HG02973 (cell line): Measurements from ENCODE around the gene FOXR1.
"Not testable (repeated sequence)": the region's sequence is repeated elsewhere in the genome, so short reads cannot be mapped to it uniquely, and the experiment has no call there.

Experiments used
- ATAC-seq: cut with Tn5 transposase; IDR thresholded peaks from one replicate; pipeline ENCODE4 v1.9.1; 2021; ENCODE audit warnings: moderate library complexity; ENCODE audit not compliant: unreplicated experiment

FOXR1 gene

GRCh38 chr11:118947091-118947490 is 24.5 kb upstream of the FOXR1 start:
- no peak for ATAC-seq

- no peak for ATAC-seq
Observed at GRCh38 chr11:118948000-118948399, 23.6 kb upstream of the FOXR1 start.

- no peak for ATAC-seq
Observed at GRCh38 chr11:118953265-118953664, 18.3 kb upstream of the FOXR1 start.

GRCh38 chr11:118953976-118954375 is 17.6 kb upstream of the FOXR1 start:
- not testable (repeated sequence) for ATAC-seq

- no peak for ATAC-seq
Observed at GRCh38 chr11:118956094-118956846, 15.3 kb upstream of the FOXR1 start, which contains the start of gene UPK2. Gene UPK2 (plus strand): TSS chr11:118956298. CDS start chr11:118956351, 53 bp downstream.

- no peak for ATAC-seq
Observed at GRCh38 chr11:118956847-118957469, 14.6 kb upstream of the FOXR1 start.

GRCh38 chr11:118957549-118957948 is 14.0 kb upstream of the FOXR1 start:
- no peak for ATAC-seq

GRCh38 chr11:118957968-118958367 is 13.6 kb upstream of the FOXR1 start:
- no peak for ATAC-seq

- no peak for ATAC-seq
Observed at GRCh38 chr11:118958577-118958976, 13.0 kb upstream of the FOXR1 start.

- no peak for ATAC-seq
Observed at GRCh38 chr11:118961189-118961588, 10.4 kb upstream of the FOXR1 start.

- ATAC-seq: no peak
Observed at GRCh38 chr11:118961591-118961990, 10.0 kb upstream of the FOXR1 start.

- ATAC-seq: not testable (repeated sequence)
Observed at GRCh38 chr11:118969508-118969907, 2.1 kb upstream of the FOXR1 start.

GRCh38 chr11:118973985-118974384 is 2.4 kb downstream of the FOXR1 start:
- ATAC-seq: no peak

- no peak for ATAC-seq
Observed at GRCh38 chr11:118975771-118976709, 4.5 kb downstream of the FOXR1 start.

- no peak for ATAC-seq
Observed at GRCh38 chr11:118979434-118979833, 7.9 kb downstream of the FOXR1 start.

GRCh38 chr11:118980191-118980881 is 8.8 kb downstream of the FOXR1 start:
- ATAC-seq: no peak

- not testable (repeated sequence) for ATAC-seq
Observed at GRCh38 chr11:118984337-118984736, 12.8 kb downstream of the FOXR1 start.

GRCh38 chr11:118984825-118985224 is 13.3 kb downstream of the FOXR1 start:
- no peak for ATAC-seq

- ATAC-seq: no peak
Observed at GRCh38 chr11:118988280-118988679, 16.7 kb downstream of the FOXR1 start.

GRCh38 chr11:118991486-118992038 is 20.0 kb downstream of the FOXR1 start:
- not testable (repeated sequence) for ATAC-seq
